CD8-positive, alpha-beta memory T cell (primary cell): ENCODE data around the gene ADGRG1. TPM values are rescaled to one million over a fixed set of nuclear protein-coding genes. Genes with fewer than 3 reads are reported as not detected.

Experiments
- CTCF ChIA-PET: fragments of 350-600 bp; sonication (Branson Sonifier 250); formaldehyde crosslinking; loops from one replicate; lab custom pipeline; 2021; ENCODE audit warnings: antibody characterized with exemption; lab: Charles Lee
- POLR2A ChIA-PET: fragments of 350-600 bp; sonication (Branson Sonifier 250); formaldehyde crosslinking; loops from one replicate; lab custom pipeline; 2021; ENCODE audit warnings: antibody characterized with exemption; lab: Charles Lee
- DNase-seq, 5 donors: peaks; one replicate each; pipeline versions ENCODE4 v3.0.0 to v3.0.0-alpha.2; 2020 to 2022; ENCODE audit warnings: mixed read lengths in 1 of 5
- H3K27ac ChIP-seq: one replicate; pipeline ENCODE4 v1.7.0; 2013; ENCODE audit warnings: low read depth, mild to moderate bottlenecking, low read length, moderate library complexity
- H3K27me3 ChIP-seq: 2 replicates; pipeline ENCODE4 v1.7.0; 2013; ENCODE audit warnings: low read length, mild to moderate bottlenecking; ENCODE audit not compliant: insufficient read depth, poor library complexity, severe bottlenecking
- H3K36me3 ChIP-seq: 2 replicates; pipeline ENCODE4 v1.7.0; 2013; ENCODE audit warnings: mild to moderate bottlenecking, low read length, moderate library complexity; ENCODE audit not compliant: insufficient read depth
- H3K4me1 ChIP-seq: 2 replicates; pipeline ENCODE4 v1.7.0; 2013; ENCODE audit warnings: mild to moderate bottlenecking, low read length, moderate library complexity; ENCODE audit not compliant: insufficient read depth
- H3K4me3 ChIP-seq: 2 replicates; pipeline ENCODE4 v1.7.0; 2013; ENCODE audit warnings: mild to moderate bottlenecking, low read length
- H3K9me3 ChIP-seq: 2 replicates; pipeline ENCODE4 v1.7.0; 2013; ENCODE audit warnings: mild to moderate bottlenecking, low read length
- H3K27ac Mint-ChIP-seq, 8 donors: one replicate each; pipeline ENCODE4 v1.8.0; 2020 to 2021; ENCODE audit warnings: mixed read lengths in 8 of 8, mild to moderate bottlenecking in 6 of 8, inconsistent platforms in 3 of 8, moderate library complexity in 3 of 8
- H3K27me3 Mint-ChIP-seq, 2 donors: one replicate each; pipeline ENCODE4 v1.8.0; 2020 to 2021; ENCODE audit warnings: mixed read lengths in 2 of 2, mild to moderate bottlenecking in 1 of 2, moderate library complexity in 1 of 2
- H3K36me3 Mint-ChIP-seq, 3 donors: one replicate each; pipeline ENCODE4 v1.8.0; 2020 to 2021; ENCODE audit warnings: mixed read lengths in 3 of 3, inconsistent platforms in 1 of 3, mild to moderate bottlenecking in 1 of 3
- H3K4me1 Mint-ChIP-seq, 3 donors: one replicate each; pipeline ENCODE4 v1.8.0; 2020 to 2021; ENCODE audit warnings: mixed read lengths in 3 of 3, inconsistent platforms in 1 of 3, mild to moderate bottlenecking in 1 of 3
- H3K4me3 Mint-ChIP-seq, 7 donors: one replicate each; pipeline ENCODE4 v1.8.0; 2020 to 2021; ENCODE audit warnings: mixed read lengths in 7 of 7, mild to moderate bottlenecking in 6 of 7, moderate library complexity in 4 of 7, inconsistent platforms in 2 of 7
- H3K9me3 Mint-ChIP-seq, 5 donors: one replicate each; pipeline ENCODE4 v1.8.0; 2020 to 2022; ENCODE audit warnings: mixed read lengths in 5 of 5, mild to moderate bottlenecking in 3 of 5, moderate library complexity in 2 of 5, inconsistent platforms in 1 of 5
- polyA plus RNA-seq: library from polyadenylated mRNA; unstranded; fragments of 300-500 nt; fragmentation: Illumina TruSeq; gene quantifications from one replicate; pipeline ENCODE4 v1.2.3, GENCODE V29; 2021
- total RNA-seq, 2 experiments: library from RNA; stranded (reverse); gene quantifications; one replicate each; pipeline ENCODE4 v1.2.3, GENCODE V29; 2021

The ADGRG1 gene
- total and polyA plus RNA-seq, 3 experiments from 2014 or later, result 25.8 to 51.9 (median 29.8) TPM

DNA sequence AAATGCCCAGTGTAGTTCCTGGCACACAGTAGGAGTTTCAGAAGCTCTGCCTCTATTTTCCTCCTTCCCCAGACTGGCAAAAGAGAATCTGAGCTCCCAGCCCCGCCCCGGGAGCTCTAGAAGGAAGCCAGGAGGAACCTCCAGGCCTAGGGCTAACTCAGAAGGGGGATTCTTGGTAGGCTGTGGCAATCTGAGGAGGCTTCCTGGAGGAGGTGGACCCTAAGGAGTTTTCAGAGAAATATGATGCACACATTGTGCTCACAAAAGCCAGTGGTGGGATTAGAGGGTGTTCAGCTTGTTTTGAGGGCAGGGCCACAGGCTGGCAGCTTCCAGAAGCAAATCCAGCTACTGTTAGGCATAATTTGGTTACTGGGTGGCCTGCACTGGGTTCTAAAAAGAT is 10.0 kb downstream of the ADGRG1 start:
- peaks cover 0 to 27% (median 11%) of the 10 kb centered on the region in 3 donors for H3K4me1 Mint-ChIP-seq
- CTCF ChIA-PET, result interaction anchor here (2.5 to 7.6 kb wide), 3 partner anchors 9 to 62 kb away, joined by 9 to 62 read pairs (median 12); no protein-coding TSS in a partner anchor

DNA sequence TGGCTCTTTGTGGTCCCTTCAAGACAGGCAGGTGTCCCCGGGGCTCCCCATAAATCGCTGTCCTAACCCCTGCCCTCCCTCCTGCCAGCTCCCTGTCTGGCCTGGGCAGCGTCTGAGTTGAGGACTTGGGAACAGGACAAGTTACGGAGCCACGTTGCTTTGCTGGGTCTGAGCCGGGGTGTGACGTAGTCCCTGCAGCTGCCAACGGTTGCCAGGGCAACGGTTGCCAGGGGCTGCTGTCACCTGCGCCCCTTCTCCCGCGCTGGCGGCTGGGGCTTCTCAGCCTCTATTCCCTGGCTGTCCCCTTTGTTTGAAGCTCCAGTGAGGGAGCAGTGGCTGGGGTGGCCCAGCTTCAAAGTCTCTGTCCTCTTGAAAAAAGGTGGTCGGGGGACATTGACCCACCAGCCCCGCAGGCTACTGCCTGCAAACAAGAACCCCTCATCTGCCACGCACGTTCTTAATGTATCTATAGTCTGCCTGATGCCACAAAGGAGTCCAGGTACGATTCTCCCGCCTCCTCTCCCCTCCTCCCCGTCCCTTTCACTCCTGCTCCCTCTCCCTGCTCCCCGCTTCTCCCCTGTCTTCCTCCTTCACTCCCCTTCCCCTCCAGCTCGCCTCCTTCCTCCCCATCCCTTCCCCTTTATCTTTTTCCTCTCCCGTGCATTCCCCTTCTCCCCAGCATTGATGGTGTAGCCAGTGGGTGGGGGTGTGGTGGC is 10.9 kb downstream of the ADGRG1 start:
- CTCF ChIA-PET, result interaction anchor here (0.8 to 7.6 kb wide), 9 partner anchors 9 to 63 kb away, joined by 3 to 62 read pairs (median 5); no protein-coding TSS in a partner anchor
- Histone ChIP-seq H3K27me3 (no peaks in the 10 kb centered on the region), H3K9me3 (no peaks in the 10 kb centered on the region), H3K4me1 (no peaks in the 10 kb centered on the region), H3K4me3 (no peak overlapping the region), H3K27ac (no peak overlapping the region), H3K36me3 (no peaks in the 10 kb centered on the region)
- H3K4me1 Mint-ChIP-seq, result peaks cover 0 to 27% (median 11%) of the 10 kb centered on the region in 3 donors
- peak in 3 of 5 donors; percentile 23 to 64 (median 64) for DNase-seq
- H3K27ac Mint-ChIP-seq, result peak overlapping the region in 3 of 8 donors; percentile 35 to 75 (median 48)
- H3K36me3 Mint-ChIP-seq, result no peaks in the 10 kb centered on the region
- no peaks in the 10 kb centered on the region for H3K27me3 Mint-ChIP-seq
- H3K4me3 Mint-ChIP-seq, result no peak overlapping the region
- POLR2A ChIA-PET, result interaction anchor here (0.6 to 0.7 kb wide), 5 partner anchors 44 to 281 kb away, joined by 3 to 7 read pairs (median 4); no protein-coding TSS in a partner anchor
- no peaks in the 10 kb centered on the region for H3K9me3 Mint-ChIP-seq

More for the DNA sequence above, 10.0 kb downstream of the ADGRG1 start:
- POLR2A ChIA-PET, result interaction anchor here (0.7 kb wide), 3 partner anchors 43 to 282 kb away, joined by 3 to 4 read pairs (median 3); no protein-coding TSS in a partner anchor
- no peak overlapping the region for H3K27ac ChIP-seq
- H3K27me3 Mint-ChIP-seq, result no peaks in the 10 kb centered on the region
- H3K4me3 ChIP-seq, result no peak overlapping the region
- no peaks in the 10 kb centered on the region for H3K36me3 ChIP-seq
- no peaks in the 10 kb centered on the region for H3K4me1 ChIP-seq
- H3K27ac Mint-ChIP-seq, result no peak overlapping the region
- no peaks in the 10 kb centered on the region for H3K9me3 Mint-ChIP-seq
- no peaks in the 10 kb centered on the region for H3K27me3 ChIP-seq
- DNase-seq, result no peak
- H3K4me3 Mint-ChIP-seq, result no peak overlapping the region
- H3K36me3 Mint-ChIP-seq, result no peaks in the 10 kb centered on the region
- no peaks in the 10 kb centered on the region for H3K9me3 ChIP-seq

DNA sequence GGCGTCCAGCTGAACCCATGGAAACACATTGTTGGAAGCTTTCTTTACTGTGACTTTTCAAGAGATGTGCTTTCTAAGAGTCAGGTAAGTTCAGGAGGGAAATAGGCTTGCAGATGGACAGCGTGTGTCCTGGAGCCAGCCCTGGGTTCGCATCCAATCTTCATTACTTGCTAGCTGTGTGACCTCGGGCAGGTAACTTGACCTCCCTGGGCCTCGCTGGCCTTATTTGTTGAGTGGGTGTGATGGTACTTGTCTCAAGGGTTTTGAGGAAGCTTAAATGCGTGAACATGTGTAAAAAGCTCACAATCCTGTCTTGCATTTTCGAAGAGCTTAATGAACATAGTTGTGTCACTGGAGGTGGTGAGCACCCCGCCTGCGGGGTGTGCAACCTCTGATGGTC is 11.8 kb downstream of the ADGRG1 start:
- H3K4me3 ChIP-seq, result no peak overlapping the region
- no peaks in the 10 kb centered on the region for H3K9me3 ChIP-seq
- H3K27me3 ChIP-seq, result no peaks in the 10 kb centered on the region
- no peak overlapping the region for H3K4me3 Mint-ChIP-seq
- no peaks in the 10 kb centered on the region for H3K4me1 ChIP-seq
- peak overlapping the region in 5 of 8 donors; percentile 36 to 84 (median 51) for H3K27ac Mint-ChIP-seq
- no peak for DNase-seq
- CTCF ChIA-PET, result interaction anchor here (1.0 to 4.4 kb wide), 5 partner anchors 8 to 63 kb away, joined by 3 to 24 read pairs (median 5); no protein-coding TSS in a partner anchor
- peaks cover 0 to 27% (median 11%) of the 10 kb centered on the region in 3 donors for H3K4me1 Mint-ChIP-seq
- no peaks in the 10 kb centered on the region for H3K9me3 Mint-ChIP-seq
- no peaks in the 10 kb centered on the region for H3K36me3 ChIP-seq
- no peak overlapping the region for H3K27ac ChIP-seq
- no peaks in the 10 kb centered on the region for H3K36me3 Mint-ChIP-seq
- H3K27me3 Mint-ChIP-seq, result no peaks in the 10 kb centered on the region
- POLR2A ChIA-PET, result no interaction called here

DNA sequence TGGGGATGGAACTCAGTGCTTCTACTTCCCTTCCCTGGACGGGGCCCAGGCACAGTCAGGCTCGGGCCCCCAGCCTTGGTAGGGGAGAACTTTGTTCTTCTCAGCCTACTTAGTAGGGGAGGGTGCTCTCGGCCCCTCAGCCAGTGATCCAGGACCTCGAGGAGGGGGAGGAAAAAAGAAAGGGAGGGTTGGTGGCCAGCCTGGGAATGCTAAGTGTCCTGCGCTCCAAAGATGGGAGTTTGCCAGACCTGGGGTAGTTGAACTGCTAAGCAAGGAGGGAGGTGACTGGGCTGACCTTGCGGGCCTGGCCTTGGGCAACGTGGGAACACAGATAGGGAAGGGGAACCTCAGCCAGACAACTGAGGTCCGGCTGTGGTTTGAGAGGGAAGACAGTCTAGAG is 12.2 kb downstream of the ADGRG1 start:
- no peaks in the 10 kb centered on the region for H3K27me3 ChIP-seq
- peak overlapping the region in 1 of 7 donors; percentile 19 for H3K4me3 Mint-ChIP-seq
- no peaks in the 10 kb centered on the region for H3K27me3 Mint-ChIP-seq
- H3K4me3 ChIP-seq, result no peak overlapping the region
- H3K27ac ChIP-seq, result no peak overlapping the region
- H3K4me1 Mint-ChIP-seq, result peaks cover 2 to 28% (median 9%) of the 10 kb centered on the region in 3 donors
- no peak for DNase-seq
- no peaks in the 10 kb centered on the region for H3K9me3 Mint-ChIP-seq
- ChIA-PET CTCF (interaction anchor here (1.0 to 4.4 kb wide), 5 partner anchors 8 to 63 kb away, joined by 3 to 24 read pairs (median 5); no protein-coding TSS in a partner anchor), POLR2A (no interaction called here)
- H3K36me3 ChIP-seq, result no peaks in the 10 kb centered on the region
- H3K36me3 Mint-ChIP-seq, result no peaks in the 10 kb centered on the region
- no peaks in the 10 kb centered on the region for H3K9me3 ChIP-seq
- no peaks in the 10 kb centered on the region for H3K4me1 ChIP-seq
- H3K27ac Mint-ChIP-seq, result peak overlapping the region in 6 of 8 donors; percentile 36 to 84 (median 48)

DNA sequence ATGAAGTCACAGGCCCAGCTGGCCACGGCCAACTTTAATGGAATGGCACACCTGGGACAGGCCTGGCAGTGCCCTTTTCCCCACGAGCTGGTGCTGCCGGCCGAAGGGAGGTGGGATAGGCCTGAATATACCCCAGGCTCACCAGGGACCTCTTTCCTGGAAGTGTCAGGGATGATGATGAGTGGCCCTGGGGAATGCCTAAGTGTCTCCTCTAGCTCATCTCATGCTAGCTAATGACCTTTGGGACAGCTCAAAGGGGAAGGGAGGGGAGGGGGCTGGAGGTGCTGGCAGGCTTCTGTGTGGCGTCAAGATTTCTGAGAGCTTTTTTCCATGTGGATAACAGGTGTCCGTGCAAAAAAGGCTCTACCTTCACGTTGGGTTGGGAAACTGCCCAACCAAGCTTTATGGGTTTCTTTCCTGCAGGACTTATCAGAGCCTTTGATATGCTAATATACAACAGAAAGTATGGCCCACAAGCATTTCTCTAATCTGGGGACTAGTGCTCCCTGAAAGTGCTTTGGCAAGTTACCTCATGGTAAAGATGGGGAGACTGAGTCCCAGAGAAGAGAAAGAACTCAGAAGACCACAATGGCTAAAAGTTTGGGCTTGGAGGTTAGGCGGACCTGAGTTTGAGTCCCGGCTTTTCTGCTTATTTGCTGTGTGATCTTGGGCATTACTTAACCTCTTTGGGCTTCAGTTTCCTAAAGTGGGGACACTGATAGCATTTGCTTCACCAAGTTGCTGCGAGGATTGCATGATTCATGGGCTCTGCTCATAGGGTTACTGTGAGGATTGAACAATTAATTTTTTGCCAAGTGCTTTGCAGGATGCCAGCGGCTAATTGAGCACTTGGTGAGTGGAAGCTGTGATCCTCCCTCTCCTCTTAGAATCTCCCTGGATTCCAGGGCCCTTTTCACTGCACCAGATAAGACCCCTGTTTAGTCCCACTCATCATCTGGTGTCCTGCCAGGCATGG is 14.0 kb downstream of the ADGRG1 start:
- Histone ChIP-seq H3K27ac (no peak overlapping the region), H3K4me1 (no peaks in the 10 kb centered on the region), H3K9me3 (no peaks in the 10 kb centered on the region), H3K4me3 (no peak overlapping the region), H3K27me3 (no peaks in the 10 kb centered on the region), H3K36me3 (no peaks in the 10 kb centered on the region)
- Mint-ChIP-seq H3K27ac (peak overlapping the region in 5 of 8 donors; percentile 19 to 97 (median 70)), H3K4me1 (peaks cover 14 to 43% (median 15%) of the 10 kb centered on the region in 3 donors), H3K36me3 (no peaks in the 10 kb centered on the region), H3K4me3 (no peak overlapping the region), H3K9me3 (no peaks in the 10 kb centered on the region), H3K27me3 (peaks cover 0 to 2% of the 10 kb centered on the region in 2 donors)
- CTCF ChIA-PET, result interaction anchor here (1.0 to 4.4 kb wide), 4 partner anchors 12 to 65 kb away, joined by 3 to 24 read pairs (median 4); no protein-coding TSS in a partner anchor
- POLR2A ChIA-PET, result no interaction called here
- DNase-seq, result no peak

DNA sequence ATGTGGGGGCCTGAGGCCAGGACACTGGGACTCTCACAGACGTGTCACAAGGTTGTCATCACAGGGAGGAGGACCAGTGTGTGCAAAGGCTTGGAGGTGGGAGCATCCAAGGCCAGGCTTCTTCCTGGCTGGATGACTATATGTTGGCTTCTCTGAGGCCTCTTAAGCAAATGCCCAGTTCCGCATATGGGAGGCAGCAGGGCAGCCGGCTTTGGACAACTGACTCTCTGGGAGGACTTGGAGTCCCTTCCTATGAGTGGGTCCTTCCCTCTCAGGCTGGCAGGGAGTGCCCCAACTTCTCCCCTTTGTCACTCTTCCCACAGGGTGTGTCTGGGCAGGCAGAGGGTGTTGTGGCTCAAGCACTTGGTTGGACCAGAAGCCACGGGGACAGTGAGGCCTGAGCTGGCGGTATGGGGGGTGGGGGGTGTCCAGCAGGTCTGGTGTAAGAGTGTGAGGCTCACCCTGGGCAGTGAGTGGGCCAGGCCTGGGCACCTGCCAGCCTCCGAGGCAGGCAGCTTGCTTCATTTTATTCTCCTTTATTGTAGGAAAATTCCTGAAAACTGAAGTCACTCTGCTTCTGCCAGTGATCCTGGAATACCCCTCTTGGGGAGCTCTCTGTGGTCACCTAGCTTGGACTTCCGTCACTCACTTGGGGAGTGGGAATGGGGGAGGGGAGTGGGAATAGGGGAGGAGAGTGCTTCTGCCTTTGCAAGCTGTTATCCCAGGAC is 14.9 kb downstream of the ADGRG1 start:
- H3K27me3 ChIP-seq, result no peaks in the 10 kb centered on the region
- H3K4me3 ChIP-seq, result no peak overlapping the region
- Mint-ChIP-seq H3K27me3 (peaks cover 0 to 2% of the 10 kb centered on the region in 2 donors), H3K36me3 (no peaks in the 10 kb centered on the region), H3K9me3 (no peaks in the 10 kb centered on the region), H3K4me1 (peaks cover 22 to 47% (median 24%) of the 10 kb centered on the region in 3 donors), H3K27ac (peak overlapping the region in 6 of 8 donors; percentile 19 to 50 (median 26)), H3K4me3 (no peak overlapping the region)
- H3K4me1 ChIP-seq, result peaks cover 7% of the 10 kb centered on the region
- H3K36me3 ChIP-seq, result no peaks in the 10 kb centered on the region
- no peak for DNase-seq
- no peaks in the 10 kb centered on the region for H3K9me3 ChIP-seq
- ChIA-PET POLR2A (interaction anchor here (0.6 kb wide), 1 partner anchor 60 kb away, joined by 4 read pairs; no protein-coding TSS in a partner anchor), CTCF (interaction anchor here (0.9 to 4.4 kb wide), 3 partner anchors 42 to 77 kb away, joined by 3 to 24 read pairs (median 4); no protein-coding TSS in a partner anchor)
- no peak overlapping the region for H3K27ac ChIP-seq

DNA sequence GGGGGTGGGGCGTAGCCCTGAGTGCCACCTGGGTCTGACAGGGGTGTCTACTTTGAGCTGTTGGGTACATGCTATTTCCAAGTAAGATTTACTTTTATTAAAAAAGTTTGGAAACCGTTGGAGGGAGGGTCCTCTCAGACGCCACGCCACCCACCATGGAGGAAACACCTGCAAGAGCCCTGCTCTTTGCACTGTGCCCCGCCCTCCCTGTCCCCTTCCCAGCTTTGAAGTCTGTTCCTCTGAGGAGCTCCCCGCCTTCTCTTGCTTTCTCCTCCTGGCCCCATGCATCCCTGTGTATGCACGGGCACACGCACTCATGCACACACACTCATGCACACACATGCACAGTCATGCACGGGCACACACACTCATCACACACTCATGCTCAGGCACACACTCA is 15.5 kb downstream of the ADGRG1 start:
- no peak for DNase-seq
- Mint-ChIP-seq H3K27ac (no peak overlapping the region), H3K36me3 (no peaks in the 10 kb centered on the region), H3K27me3 (peaks cover 0 to 2% of the 10 kb centered on the region in 2 donors), H3K4me1 (peaks cover 28 to 50% (median 30%) of the 10 kb centered on the region in 3 donors), H3K9me3 (no peaks in the 10 kb centered on the region), H3K4me3 (no peak overlapping the region)
- H3K27ac ChIP-seq, result no peak overlapping the region
- H3K36me3 ChIP-seq, result no peaks in the 10 kb centered on the region
- H3K9me3 ChIP-seq, result no peaks in the 10 kb centered on the region
- no peak overlapping the region for H3K4me3 ChIP-seq
- POLR2A ChIA-PET, result interaction anchor here (0.6 kb wide), 1 partner anchor 61 kb away, joined by 4 read pairs; no protein-coding TSS in a partner anchor
- CTCF ChIA-PET, result interaction anchor here (0.9 to 4.4 kb wide), 2 partner anchors 67 to 78 kb away, joined by 3 to 24 read pairs; no protein-coding TSS in a partner anchor
- peaks cover 13% of the 10 kb centered on the region for H3K4me1 ChIP-seq
- H3K27me3 ChIP-seq, result no peaks in the 10 kb centered on the region
